D721Med (cell line): ENCODE data around the gene SPATS2L.
"Not testable (repeated sequence)": the region's sequence is repeated elsewhere in the genome, so short reads cannot be mapped to it uniquely, and the experiment has no call there.

ENCODE experiments used
- DNase-seq: peaks from one replicate; pipeline ENCODE4 v3.0.0; 2011; ENCODE audit warnings: low spot score; ENCODE audit not compliant: insufficient read length
- FAIRE-seq: peaks from 2 replicates; lab custom pipeline; 2011; peaks lifted over from hg19 to GRCh38; lab: Jason Lieb, UNC
- TF ChIP-seq, protein P1 (sequence below): IDR thresholded peaks from 2 replicates; pipeline ENCODE4 v1.5.1; 2012; ENCODE audit warnings: mild to moderate bottlenecking, control low read depth; ENCODE audit not compliant: insufficient read depth; ENCODE audit errors: missing control alignments

Gene SPATS2L

DNA sequence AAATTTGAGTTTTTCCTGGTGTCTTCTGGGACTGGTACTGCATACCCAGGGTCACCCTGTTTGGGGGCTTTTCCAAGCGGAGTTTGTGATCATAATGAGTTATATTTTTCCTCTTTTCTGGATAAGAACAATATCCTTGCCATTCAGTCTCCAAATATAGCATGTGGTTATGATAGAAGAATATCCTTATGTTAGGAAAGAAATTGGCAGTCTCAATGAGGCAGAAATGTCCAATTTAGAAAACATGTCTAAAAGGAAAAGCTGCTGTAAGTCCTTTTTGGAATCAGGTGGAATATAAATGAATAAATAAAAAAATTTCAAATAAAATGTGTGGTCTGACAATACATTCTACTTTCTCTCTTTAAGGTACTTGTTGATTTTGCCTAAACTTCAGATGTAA is 36.2 kb downstream of the SPATS2L start:
- TF ChIP-seq, protein P1, sequence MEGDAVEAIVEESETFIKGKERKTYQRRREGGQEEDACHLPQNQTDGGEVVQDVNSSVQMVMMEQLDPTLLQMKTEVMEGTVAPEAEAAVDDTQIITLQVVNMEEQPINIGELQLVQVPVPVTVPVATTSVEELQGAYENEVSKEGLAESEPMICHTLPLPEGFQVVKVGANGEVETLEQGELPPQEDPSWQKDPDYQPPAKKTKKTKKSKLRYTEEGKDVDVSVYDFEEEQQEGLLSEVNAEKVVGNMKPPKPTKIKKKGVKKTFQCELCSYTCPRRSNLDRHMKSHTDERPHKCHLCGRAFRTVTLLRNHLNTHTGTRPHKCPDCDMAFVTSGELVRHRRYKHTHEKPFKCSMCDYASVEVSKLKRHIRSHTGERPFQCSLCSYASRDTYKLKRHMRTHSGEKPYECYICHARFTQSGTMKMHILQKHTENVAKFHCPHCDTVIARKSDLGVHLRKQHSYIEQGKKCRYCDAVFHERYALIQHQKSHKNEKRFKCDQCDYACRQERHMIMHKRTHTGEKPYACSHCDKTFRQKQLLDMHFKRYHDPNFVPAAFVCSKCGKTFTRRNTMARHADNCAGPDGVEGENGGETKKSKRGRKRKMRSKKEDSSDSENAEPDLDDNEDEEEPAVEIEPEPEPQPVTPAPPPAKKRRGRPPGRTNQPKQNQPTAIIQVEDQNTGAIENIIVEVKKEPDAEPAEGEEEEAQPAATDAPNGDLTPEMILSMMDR = no peak
- DNase-seq (no peak), FAIRE-seq (no peak)

DNA sequence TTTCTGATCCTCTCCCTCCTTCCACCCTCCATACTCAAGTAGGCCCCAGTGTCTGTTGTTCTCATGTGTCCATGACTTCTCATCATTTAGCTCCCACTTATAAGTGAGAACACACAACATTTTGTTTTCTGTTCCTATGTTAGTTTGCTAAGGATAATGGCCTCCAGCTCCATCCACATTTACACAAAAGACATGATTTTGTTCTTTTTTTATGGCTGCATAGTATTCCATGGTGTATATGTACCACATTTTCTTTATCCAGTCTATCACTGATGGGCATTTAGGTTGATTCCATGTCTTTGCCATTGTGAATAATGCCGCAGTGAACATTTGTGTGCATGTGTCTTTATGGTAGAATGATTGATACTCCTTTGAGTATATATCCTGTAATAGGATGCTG is 37.7 kb downstream of the SPATS2L start:
- not testable (repeated sequence) for FAIRE-seq, DNase-seq

DNA sequence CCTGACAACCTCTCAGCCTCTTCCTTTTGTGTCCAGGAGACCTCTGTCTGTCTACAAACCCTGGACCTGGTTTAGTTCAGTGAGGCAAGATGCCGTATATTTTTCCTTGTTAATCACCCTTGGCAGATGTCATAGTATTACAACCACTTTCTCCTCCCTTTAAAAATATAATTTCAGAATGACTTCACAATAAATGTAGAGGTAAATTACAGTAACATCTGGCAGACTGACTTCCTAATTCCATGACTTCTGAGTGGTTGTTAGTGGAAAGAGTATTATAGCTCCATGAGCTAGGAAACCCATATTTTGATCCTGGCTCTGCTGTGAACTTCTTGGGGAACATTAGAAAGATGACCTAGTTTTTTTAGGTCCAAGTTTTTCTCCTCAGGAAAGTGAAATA is 39.5 kb downstream of the SPATS2L start:
- DNase-seq (no peak), FAIRE-seq (no peak)
- TF ChIP-seq, protein P1 = no peak

DNA sequence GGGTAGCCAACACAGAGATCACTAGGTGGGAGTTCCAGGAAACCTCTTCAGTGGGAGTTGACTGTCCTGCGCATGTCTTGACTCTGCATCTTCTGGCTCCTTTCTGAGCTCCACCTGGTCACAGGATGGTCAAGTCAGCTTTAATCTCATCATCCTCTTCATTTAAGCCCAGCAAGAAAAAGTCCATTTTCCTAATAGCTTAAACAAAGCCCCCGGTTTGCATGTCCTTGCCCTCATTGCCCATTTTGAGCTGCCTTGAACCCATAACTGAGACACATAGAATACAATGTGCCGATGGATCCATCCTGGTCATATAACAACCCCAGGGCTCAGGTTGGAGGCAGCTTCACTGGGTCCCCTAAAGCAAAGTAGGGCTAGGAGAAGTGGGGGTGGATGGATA is 40.8 kb downstream of the SPATS2L start:
- DNase-seq = no peak
- TF ChIP-seq, protein P1 = no peak
- FAIRE-seq = no peak

DNA sequence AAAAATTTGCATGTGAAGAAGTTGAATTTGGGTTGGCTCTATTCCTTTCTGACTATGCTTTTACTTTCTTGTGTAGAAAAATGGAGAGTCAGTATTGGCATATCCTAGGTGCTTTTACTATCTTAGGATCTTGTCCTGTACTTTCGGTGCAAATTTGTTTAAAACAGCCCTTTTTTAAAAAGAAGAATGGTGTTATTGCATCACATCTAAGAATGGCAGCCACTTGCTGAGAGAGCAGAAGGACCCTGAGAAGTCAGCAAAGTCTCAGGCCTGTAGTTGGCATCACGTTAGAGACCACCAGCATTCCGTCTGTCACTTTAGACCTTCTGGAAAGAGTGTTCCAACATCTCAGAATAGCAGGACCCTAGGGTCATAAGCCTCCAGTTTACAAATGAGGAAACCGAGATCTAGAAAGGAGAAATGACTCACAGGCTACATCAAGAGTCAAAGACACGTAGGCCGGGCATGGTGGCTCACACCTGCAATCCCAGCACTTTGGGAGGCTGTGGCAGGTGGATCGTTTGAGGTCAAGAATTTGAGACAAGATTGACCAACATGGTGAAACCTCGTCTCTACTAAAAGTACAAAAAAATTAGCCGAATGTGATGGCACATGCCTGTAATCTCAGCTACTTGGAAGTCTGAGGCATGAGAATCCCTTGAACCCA is 42.5 kb downstream of the SPATS2L start:
- no peak for DNase-seq
- TF ChIP-seq, protein P1 = no peak
- FAIRE-seq = no peak

DNA sequence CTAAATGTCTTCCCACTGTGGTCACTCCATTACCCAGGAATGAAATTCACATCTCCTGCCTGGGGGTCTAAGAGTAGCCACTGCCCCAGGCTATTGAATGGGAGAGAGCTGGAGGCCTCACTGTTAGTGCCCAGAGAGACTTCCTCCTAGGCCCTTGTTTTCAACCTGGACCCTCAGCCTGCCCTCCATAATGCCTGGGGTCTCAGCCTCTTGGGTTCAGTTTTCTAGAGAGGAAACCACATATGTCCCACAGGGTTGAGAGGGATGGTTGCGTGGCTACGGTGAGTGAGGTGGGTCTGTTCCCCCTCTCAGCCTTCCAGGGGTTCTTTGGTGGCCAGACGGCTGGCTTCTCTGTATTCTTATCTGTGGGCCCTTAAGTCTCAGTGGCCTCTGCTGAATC is 43.4 kb downstream of the SPATS2L start:
- FAIRE-seq (no peak), DNase-seq (no peak)
- TF ChIP-seq, protein P1 = no peak

DNA sequence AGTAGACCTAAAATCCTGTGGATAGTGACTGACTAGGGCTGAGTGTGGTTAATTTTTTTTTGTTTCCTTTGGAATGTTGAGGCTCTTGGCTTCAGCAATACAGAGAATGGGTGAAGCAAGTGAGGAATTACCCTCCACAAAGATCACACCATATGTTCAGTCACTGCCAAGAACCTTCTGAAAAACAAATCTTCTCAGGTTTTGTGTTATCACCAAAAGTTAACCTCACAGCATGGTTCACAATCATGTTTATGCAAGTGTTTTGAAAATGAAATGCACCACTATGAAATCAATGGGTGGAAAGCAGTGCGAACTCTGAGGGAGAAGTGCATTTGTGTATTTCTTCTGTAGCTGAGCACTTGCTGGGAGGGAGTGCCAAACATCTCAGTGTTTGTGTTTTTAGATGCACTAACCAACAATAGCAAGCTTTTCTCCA is 44.4 kb downstream of the SPATS2L start:
- DNase-seq (no peak), FAIRE-seq (no peak)
- TF ChIP-seq, protein P1 = no peak
